ENCODE results near the gene LYPD4.

LYPD4 gene

DNA sequence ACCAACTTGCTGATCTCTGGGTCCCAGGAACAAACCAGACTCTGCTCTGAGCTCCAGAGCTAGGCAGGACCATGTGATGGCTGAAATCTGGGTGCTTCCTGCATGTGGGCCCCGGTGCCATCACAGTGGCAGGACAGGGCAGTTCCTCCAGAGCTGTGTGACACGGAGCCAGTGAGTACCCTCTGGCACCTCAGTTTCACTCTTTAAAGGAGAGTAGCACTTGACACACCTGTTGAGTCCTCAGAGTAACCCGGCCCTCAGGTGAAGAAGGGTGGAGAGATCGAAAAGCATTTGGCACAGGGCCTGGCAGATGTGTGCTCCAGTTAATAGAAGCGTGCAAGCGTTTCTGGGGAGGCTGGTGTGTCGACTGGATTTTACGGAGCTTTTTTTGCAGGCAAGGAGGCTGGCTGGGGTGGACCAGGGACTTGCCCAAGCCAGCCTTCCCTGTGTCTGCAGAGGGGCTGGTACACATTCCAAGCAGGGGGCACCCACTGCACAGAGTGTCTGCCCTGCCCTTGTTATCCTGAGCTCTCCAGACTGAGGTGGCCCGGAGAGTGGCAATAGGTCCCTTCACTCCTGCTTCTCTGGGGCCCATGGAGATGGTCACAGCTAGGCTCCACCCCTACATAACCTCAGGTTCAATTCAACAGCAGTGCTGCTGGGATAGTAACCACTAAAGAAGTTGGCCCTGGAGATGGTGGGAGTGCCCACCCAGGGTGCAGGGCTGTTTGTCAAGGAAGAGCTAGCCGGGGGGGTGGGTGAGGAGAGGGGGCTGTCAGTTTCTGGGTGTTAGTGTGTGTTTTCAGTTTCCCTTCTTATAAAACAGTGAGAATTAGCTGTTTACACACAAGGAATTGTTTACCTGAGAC lies 23.9 kb upstream of the LYPD4 start:
- TF ChIP-seq, protein P1, sequence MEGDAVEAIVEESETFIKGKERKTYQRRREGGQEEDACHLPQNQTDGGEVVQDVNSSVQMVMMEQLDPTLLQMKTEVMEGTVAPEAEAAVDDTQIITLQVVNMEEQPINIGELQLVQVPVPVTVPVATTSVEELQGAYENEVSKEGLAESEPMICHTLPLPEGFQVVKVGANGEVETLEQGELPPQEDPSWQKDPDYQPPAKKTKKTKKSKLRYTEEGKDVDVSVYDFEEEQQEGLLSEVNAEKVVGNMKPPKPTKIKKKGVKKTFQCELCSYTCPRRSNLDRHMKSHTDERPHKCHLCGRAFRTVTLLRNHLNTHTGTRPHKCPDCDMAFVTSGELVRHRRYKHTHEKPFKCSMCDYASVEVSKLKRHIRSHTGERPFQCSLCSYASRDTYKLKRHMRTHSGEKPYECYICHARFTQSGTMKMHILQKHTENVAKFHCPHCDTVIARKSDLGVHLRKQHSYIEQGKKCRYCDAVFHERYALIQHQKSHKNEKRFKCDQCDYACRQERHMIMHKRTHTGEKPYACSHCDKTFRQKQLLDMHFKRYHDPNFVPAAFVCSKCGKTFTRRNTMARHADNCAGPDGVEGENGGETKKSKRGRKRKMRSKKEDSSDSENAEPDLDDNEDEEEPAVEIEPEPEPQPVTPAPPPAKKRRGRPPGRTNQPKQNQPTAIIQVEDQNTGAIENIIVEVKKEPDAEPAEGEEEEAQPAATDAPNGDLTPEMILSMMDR (IDR thresholded peaks at IDR 0.05; ENCODE audit: low read depth, low read length) = no peak
- no peak overlapping the region for H3K4me3 ChIP-seq (replicated peaks in 1 of 2; ENCODE audit: low read depth in 2 of 2, low read length in 2 of 2)
- no peak for DNase-seq (ENCODE audit: low read depth in 2 of 2)

DNA sequence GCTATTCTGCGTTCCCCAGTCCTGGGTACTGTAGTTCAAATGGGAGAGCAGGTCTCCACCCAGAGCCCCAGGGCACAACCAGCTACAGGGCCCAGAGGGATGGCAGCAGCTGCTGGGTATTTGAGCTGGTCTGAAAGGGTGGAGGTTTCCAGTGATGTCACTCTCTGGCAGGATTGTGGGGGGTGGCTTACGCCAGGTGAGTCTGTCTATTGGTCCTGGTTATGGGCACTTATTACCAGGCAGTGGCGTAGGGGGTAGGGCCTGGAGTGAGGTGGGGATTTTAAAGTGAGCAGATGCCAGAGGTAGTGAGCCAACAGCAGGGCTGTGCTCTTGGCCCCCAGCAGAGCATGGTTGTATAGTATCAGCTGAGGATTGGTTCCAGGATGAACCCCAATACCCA lies 21.8 kb upstream of the LYPD4 start:
- TF ChIP-seq, protein P1 (IDR thresholded peaks at IDR 0.05; ENCODE audit: low read depth, low read length) = no peak
- H3K4me3 ChIP-seq (replicated peaks in 1 of 2; ENCODE audit: low read depth in 2 of 2, low read length in 2 of 2) = no peak overlapping the region
- no peak for DNase-seq (ENCODE audit: low read depth in 2 of 2)

DNA sequence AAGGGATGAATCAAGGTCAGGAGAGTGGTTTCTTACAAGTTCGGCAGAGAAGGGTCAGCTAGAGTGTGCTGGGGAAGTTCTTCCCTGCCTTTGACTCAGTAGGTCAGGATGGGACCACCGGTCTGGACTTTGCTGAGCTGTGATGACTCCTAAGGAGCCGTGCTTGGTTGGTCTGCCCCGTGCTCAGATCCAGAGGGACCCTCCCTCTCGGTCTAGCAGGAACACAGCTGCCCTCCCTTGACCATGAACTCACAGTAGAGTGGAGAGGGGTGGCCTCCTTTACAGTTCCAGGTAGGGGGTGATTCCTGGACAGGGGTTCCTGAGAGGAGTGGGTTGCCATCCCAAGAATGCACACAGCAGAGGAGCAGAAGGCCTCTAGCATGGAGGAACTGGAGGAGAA lies 19.9 kb upstream of the LYPD4 start:
- no peak for DNase-seq (ENCODE audit: low read depth in 2 of 2)
- TF ChIP-seq, protein P1 (IDR thresholded peaks at IDR 0.05; ENCODE audit: low read depth, low read length) = no peak
- H3K4me3 ChIP-seq (replicated peaks in 1 of 2; ENCODE audit: low read depth in 2 of 2, low read length in 2 of 2) = no peak overlapping the region

DNA sequence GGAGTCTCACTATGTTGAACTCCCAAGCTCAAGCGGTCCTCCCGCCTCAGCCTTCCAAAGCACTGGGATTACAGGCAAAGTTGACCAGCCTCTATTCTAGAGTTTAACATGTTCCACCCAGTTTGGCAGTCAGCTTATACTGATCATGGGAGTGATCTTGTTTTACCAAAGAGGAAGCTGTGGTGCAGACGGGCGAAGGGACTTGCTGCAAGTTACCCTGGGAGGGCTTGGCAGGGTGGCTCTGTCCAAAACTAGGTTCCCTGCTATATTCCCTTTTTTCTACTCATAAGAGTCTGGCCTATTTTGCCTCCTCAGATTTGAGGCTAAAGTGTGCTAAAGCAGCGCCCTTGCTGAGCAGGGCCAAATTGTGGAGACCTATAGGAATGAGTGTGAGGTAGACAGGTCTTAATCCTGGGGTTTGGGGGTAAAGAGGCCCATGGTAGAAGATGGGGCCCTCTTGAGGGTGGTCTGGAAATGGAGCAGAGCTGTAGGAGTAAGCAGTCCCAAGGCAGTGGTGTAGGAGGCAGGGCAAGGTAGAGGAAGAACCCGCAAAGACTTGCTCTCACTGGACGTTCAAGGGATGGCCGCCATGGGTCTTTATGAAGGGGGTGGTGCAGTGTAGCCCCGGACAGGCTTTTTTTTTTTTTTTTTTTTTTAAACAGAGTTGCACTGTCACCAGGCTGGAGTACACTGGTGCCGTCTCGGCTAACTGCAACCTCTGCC lies 18.9 kb upstream of the LYPD4 start:
- TF ChIP-seq, protein P1 (IDR thresholded peaks at IDR 0.05; ENCODE audit: low read depth, low read length) = no peak
- H3K4me3 ChIP-seq (replicated peaks in 1 of 2; ENCODE audit: low read depth in 2 of 2, low read length in 2 of 2) = no peak overlapping the region
- no peak for DNase-seq (ENCODE audit: low read depth in 2 of 2)

DNA sequence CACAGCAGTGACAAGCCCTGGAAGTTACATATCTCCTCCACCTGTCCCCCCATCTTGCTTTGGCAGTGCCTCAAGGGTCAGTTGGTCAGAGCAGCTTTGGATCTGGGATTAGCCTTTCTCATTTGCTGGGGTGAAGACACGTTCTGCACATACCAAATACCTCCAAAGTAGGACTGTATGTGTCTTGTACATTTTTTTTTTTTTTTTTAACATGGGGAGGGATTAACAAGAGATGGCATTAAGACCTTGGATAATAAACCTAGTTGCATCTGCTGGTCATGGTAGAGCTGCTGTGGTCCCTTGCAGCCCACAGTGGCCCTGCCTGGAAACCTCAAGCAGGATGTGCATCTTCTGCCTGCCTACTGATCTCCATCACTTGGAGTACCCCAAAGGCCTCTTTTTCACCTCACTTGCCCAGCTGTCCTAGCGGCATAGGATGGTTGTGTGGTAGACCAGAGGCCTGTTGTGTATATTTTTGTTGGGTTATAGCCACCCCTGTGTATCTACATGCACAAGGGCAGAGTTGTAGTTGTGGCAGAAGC lies 18.0 kb upstream of the LYPD4 start:
- peak overlapping the region in 1 of 2 donors; percentile 68 for H3K4me3 ChIP-seq (replicated peaks in 1 of 2; ENCODE audit: low read depth in 2 of 2, low read length in 2 of 2)
- DNase-seq (ENCODE audit: low read depth in 2 of 2) = no peak
- TF ChIP-seq, protein P1 (IDR thresholded peaks at IDR 0.05; ENCODE audit: low read depth, low read length) = no peak

DNA sequence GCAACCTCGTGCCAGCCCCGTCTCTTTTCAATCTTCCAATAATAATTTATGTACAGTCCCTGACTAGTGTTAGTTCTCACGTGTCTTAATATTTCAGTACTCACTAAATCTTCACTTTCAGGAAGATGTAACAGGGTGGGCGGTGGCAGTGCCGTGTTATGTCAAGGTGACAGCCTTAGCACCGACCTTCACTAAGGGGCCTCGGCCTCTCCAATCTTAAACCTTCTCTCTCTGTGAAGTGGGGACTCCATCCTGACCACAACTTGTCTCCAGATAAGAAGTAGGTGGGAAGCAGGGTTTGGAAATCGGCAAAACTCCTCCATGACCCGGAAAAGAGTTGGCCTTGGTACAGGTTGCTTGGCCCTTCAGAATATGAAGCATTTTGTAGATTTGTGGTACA lies 17.4 kb upstream of the LYPD4 start:
- no peak for DNase-seq (ENCODE audit: low read depth in 2 of 2)

More for the DNA sequence above, 17.4 kb upstream of the LYPD4 start:
- H3K4me3 ChIP-seq (replicated peaks in 1 of 2; ENCODE audit: low read depth in 2 of 2, low read length in 2 of 2) = peak overlapping the region in 1 of 2 donors; percentile 68
- TF ChIP-seq, protein P1 (IDR thresholded peaks at IDR 0.05; ENCODE audit: low read depth, low read length) = no peak

All from cardiac fibroblast (primary cell).